HepG2 (cell line): ENCODE data around the gene DAZL. TPM values are rescaled to one million over a fixed set of nuclear protein-coding genes. Genes with fewer than 3 reads are reported as not detected.

Experiments used
- ATAC-seq: fragments of 200-7000 bp; cut with Tn5 transposase; 3 replicates; pipeline ENCODE4 v1.9.1; 2020; ENCODE audit warnings: mild to moderate bottlenecking, moderate library complexity
- BruUV-seq: library from RNA; stranded (reverse); fragments of 400-500 nt; replicated peaks from 2 replicates; lab custom pipeline; 2021; lab: Mats Ljungman, UMichigan
- CTCF ChIA-PET: fragments of 300-600 bp; formaldehyde crosslinking; extraction: SDS; loops from one replicate; lab custom pipeline; 2021; ENCODE audit warnings: low total read pairs, inconsistent platforms, low intra/inter-chr PET ratio; lab: Yijun Ruan, JAX
- POLR2A ChIA-PET: fragments of 350-600 bp; sonication (Branson Sonifier 250); formaldehyde crosslinking; loops from one replicate; lab custom pipeline; 2020; ENCODE audit warnings: antibody characterized with exemption, inconsistent platforms; lab: Yijun Ruan, JAX
- DNase-seq: peaks from one replicate; pipeline ENCODE4 v3.0.0-alpha.2; 2015; ENCODE audit warnings: low spot score
- FAIRE-seq: peaks from 3 replicates; lab custom pipeline; 2011; peaks lifted over from hg19 to GRCh38; lab: Jason Lieb, UNC
- H2AFZ ChIP-seq: one replicate; pipeline ENCODE4 v1.6.1; 2011; ENCODE audit warnings: low read length, inconsistent platforms
- H3K27ac ChIP-seq: fragments of 300-600 bp; 3 replicates; pipeline ENCODE4 v1.8.0; 2011; ENCODE audit warnings: mixed run types, mild to moderate bottlenecking, mixed read lengths, low read length, inconsistent platforms; ENCODE audit not compliant: insufficient read depth; ENCODE audit errors: extremely low read length
- H3K27me3 ChIP-seq, 2 experiments: fragments of 200-600 bp in 1 of 2; 2 replicates in 1 of 2; 3 replicates in 1 of 2; pipeline versions ENCODE4 v1.6.0 to v1.8.0; 2011; ENCODE audit warnings: low read length in 2 of 2, mild to moderate bottlenecking in 2 of 2, moderate library complexity in 2 of 2, inconsistent platforms in 1 of 2; ENCODE audit not compliant: insufficient read depth in 2 of 2, control insufficient read depth in 1 of 2
- H3K36me3 ChIP-seq, 2 experiments: fragments of 200-600 bp in 1 of 2; replicated peaks in 1 of 2; 2 replicates in 1 of 2; 3 replicates in 1 of 2; pipeline versions ENCODE4 v1.5.1 to v1.8.0; 2011; ENCODE audit warnings: low read length in 2 of 2, inconsistent platforms in 1 of 2; ENCODE audit not compliant: insufficient read depth in 2 of 2, control insufficient read depth in 1 of 2
- H3K4me1 ChIP-seq: 2 replicates; pipeline ENCODE4 v1.5.1; 2012; ENCODE audit warnings: low read length, inconsistent platforms; ENCODE audit not compliant: insufficient read depth
- H3K4me2 ChIP-seq: 2 replicates; pipeline ENCODE4 v1.6.0; 2011; ENCODE audit warnings: low read depth, low read length, inconsistent platforms
- H3K4me3 ChIP-seq, 3 experiments: fragments of 200-600 bp in 1 of 3; sonication (generic), shearing (Covaris generic) in 1 of 3; replicated peaks in 1 of 3; 2 replicates each; pipeline ENCODE4 v1.5.1; 2011 to 2016; ENCODE audit warnings: low read length in 3 of 3, inconsistent platforms in 2 of 3, low read depth in 2 of 3, mild to moderate bottlenecking in 2 of 3, control low read depth in 1 of 3, mixed read lengths in 1 of 3; ENCODE audit not compliant: insufficient read depth in 1 of 3
- H3K79me2 ChIP-seq: one replicate; pipeline ENCODE4 v1.6.1; 2011; ENCODE audit warnings: low read length, inconsistent platforms; ENCODE audit not compliant: insufficient read depth
- H3K9ac ChIP-seq: 2 replicates; pipeline ENCODE4 v1.6.0; 2011; ENCODE audit warnings: mild to moderate bottlenecking, low read depth, low read length, inconsistent platforms; ENCODE audit not compliant: insufficient read depth
- H3K9me3 ChIP-seq: 2 replicates; pipeline ENCODE4 v1.5.1; 2012; ENCODE audit warnings: mild to moderate bottlenecking, low read length
- H4K20me1 ChIP-seq: 2 replicates; pipeline ENCODE4 v1.6.0; 2011; ENCODE audit warnings: inconsistent platforms, mild to moderate bottlenecking, low read length, moderate library complexity; ENCODE audit not compliant: insufficient read depth
- CHD4 ChIP-seq: fragments of 200-600 bp; sonication (generic); IDR thresholded peaks from 2 replicates; pipeline ENCODE4 v1.7.0; 2017; ENCODE audit warnings: mild to moderate bottlenecking, low read length, borderline replicate concordance
- HHEX ChIP-seq: IDR thresholded peaks from 2 replicates; pipeline ENCODE4 v1.6.1; 2016; ENCODE audit warnings: control low read depth
- KDM5B ChIP-seq: sonication (generic); formaldehyde crosslinking; IDR thresholded peaks from 2 replicates; pipeline ENCODE4 v1.4.0; 2020; ENCODE audit warnings: missing genetic modification reagents, mild to moderate bottlenecking, borderline replicate concordance
- KLF16 ChIP-seq, 2 experiments: sonication (generic) in 1 of 2; formaldehyde crosslinking in 1 of 2; IDR thresholded peaks; 2 replicates each; pipeline versions ENCODE4 v1.6.1 to v1.8.0; 2016 to 2023; ENCODE audit warnings: missing genetic modification reagents in 2 of 2, missing compliant biosample characterization in 1 of 2
- LCORL ChIP-seq, 2 experiments: fragments of 450-650 bp in 1 of 2; sonication (generic) in 1 of 2; formaldehyde crosslinking in 1 of 2; IDR thresholded peaks; 2 replicates each; pipeline versions ENCODE4 v1.5.0 to v1.6.1; 2017 to 2020; ENCODE audit warnings: antibody characterized with exemption in 1 of 2, missing genetic modification reagents in 1 of 2
- MAX ChIP-seq: IDR thresholded peaks from 2 replicates; pipeline ENCODE4 v1.6.1; 2012; ENCODE audit warnings: inconsistent platforms
- MLXIP ChIP-seq: sonication (generic); formaldehyde crosslinking; IDR thresholded peaks from 2 replicates; pipeline ENCODE4 v1.9.0; 2021; ENCODE audit warnings: missing genetic modification reagents, borderline replicate concordance
- MXI1 ChIP-seq: IDR thresholded peaks from 3 replicates; pipeline ENCODE4 v1.6.1; 2012; ENCODE audit warnings: low read depth, low read length, inconsistent platforms, borderline replicate concordance
- NFIC ChIP-seq: IDR thresholded peaks from 2 replicates; pipeline ENCODE4 v1.6.1; 2012; ENCODE audit warnings: mild to moderate bottlenecking, low read length, inconsistent platforms
- PHF20 ChIP-seq: sonication (generic); formaldehyde crosslinking; IDR thresholded peaks from 2 replicates; pipeline ENCODE4 v1.5.0; 2020; ENCODE audit warnings: mild to moderate bottlenecking, missing genetic modification reagents
- PRDM10 ChIP-seq: sonication (generic); formaldehyde crosslinking; IDR thresholded peaks from 2 replicates; pipeline ENCODE4 v1.4.0; 2020; ENCODE audit warnings: low read depth, missing genetic modification reagents
- RAD51 ChIP-seq: fragments of 450-650 bp; IDR thresholded peaks from 2 replicates; pipeline ENCODE4 v1.6.1; 2016; ENCODE audit warnings: borderline replicate concordance
- RBM22 ChIP-seq: fragments of 200-400 bp; formaldehyde crosslinking; optimal IDR thresholded peaks from 2 replicates; pipeline ENCODE3; 2017; ENCODE audit warnings: mild to moderate bottlenecking, low read length, moderate library complexity
- ZBTB4 ChIP-seq: sonication (generic); formaldehyde crosslinking; IDR thresholded peaks from 2 replicates; pipeline ENCODE4 v1.4.0; 2020; ENCODE audit warnings: missing genetic modification reagents, mild to moderate bottlenecking, borderline replicate concordance
- ZEB1 ChIP-seq: IDR thresholded peaks from 2 replicates; pipeline ENCODE4 v1.6.1; 2012; ENCODE audit warnings: mild to moderate bottlenecking, low read depth, inconsistent platforms; ENCODE audit not compliant: insufficient replicate concordance
- ZNF24 ChIP-seq: fragments of 450-650 bp; IDR thresholded peaks from 2 replicates; pipeline ENCODE4 v1.6.1; 2017; ENCODE audit warnings: antibody characterized with exemption, mild to moderate bottlenecking
- WGBS: methylation state at CpG from one replicate; pipeline ENCODE4 v1.1.6; 2017; ENCODE audit warnings: low lambda C conversion rate; 5-methylcytosine and 5-hydroxymethylcytosine counted together
- in situ Hi-C: cut with HindIII; loops from 2 replicates; pipeline ENCODE4 v1.10.0; 2017; ENCODE audit warnings: low pct_unique_long_range_greater_than_20kb; ENCODE audit not compliant: extremely low pct_ligation_motif_present
- intact Hi-C: fragments of 100-400 bp; cut with micrococcal nuclease; formaldehyde crosslinking; loops from one replicate; pipeline ENCODE4 v1.10.0; 2022; ENCODE audit not compliant: unreplicated experiment
- polyA plus RNA-seq, 8 experiments: library from polyadenylated mRNA; depleted of rRNA in 3 of 8; stranded (reverse) in 7 of 8; unstranded in 1 of 8; fragments of >200 nt; fragmentation: Illumina TruSeq in 4 of 8; extraction: Trizol in 4 of 8; gene quantifications; 2 replicates each; pipeline versions ENCODE4 v1.2.1 to v1.2.3, GENCODE V29; 2011 to 2016; ENCODE audit warnings: low read depth in 4 of 8, missing spikeins in 1 of 8, mixed read lengths in 1 of 8; ENCODE audit not compliant: insufficient read depth in 1 of 8
- total RNA-seq, 5 experiments: library from RNA; depleted of rRNA; stranded (reverse); fragments of >200 nt; fragmentation: Illumina TruSeq; extraction: Trizol; gene quantifications; 2 replicates each; pipeline ENCODE4 v1.2.3, GENCODE V29; 2016; ENCODE audit warnings: low read depth in 1 of 5

Gene DAZL
- total and polyA plus RNA-seq, 2 of the 13 experiments (the other 11 are each of a cell fraction or from before 2014, with no cell fraction given) = not detected

- Histone ChIP-seq H3K4me1 (no peaks in the 10 kb centered on the region), H3K27me3 (peaks cover 0 to 3% of the 10 kb centered on the region in 2 experiments; a peak in 1 of 5 replicates), H3K36me3 (no peaks in the 10 kb centered on the region), H4K20me1 (no peaks in the 10 kb centered on the region), H3K4me2 (no peak overlapping the region), H3K27ac (no peak overlapping the region), H3K9ac (no peak overlapping the region), H3K9me3 (no peaks in the 10 kb centered on the region), H3K79me2 (no peaks in the 10 kb centered on the region), H2AFZ (no peak overlapping the region), H3K4me3 (no peak overlapping the region)
- CTCF ChIA-PET = no interaction called here
- 21% methylated on average over 5 of the region's 5 CpGs for WGBS
- intact Hi-C loops = no loop called here
- no peak for ATAC-seq
- no peak for FAIRE-seq
- DNase-seq = no peak
- in situ Hi-C loops = loop anchor here (25.0 kb wide), 1 partner anchor 1254 kb away; no protein-coding TSS in a partner anchor
- POLR2A ChIA-PET = no interaction called here
- no TSS peak for BruUV-seq
- TF ChIP-seq NFIC (no peak), MXI1 (no peak), ZBTB4 (CRISPR knock-in tag) (no peak), HHEX (no peak), KLF16 (CRISPR knock-in tag; IDR thresholded peaks at IDR 0.05) (no peak), KDM5B (no peak), RAD51 (no peak), MLXIP (CRISPR knock-in tag) (no peak), PRDM10 (CRISPR knock-in tag) (no peak), PHF20 (no peak), CHD4 (no peak), ZEB1 (no peak), LCORL (IDR thresholded peaks at IDR 0.05) (no peak), LCORL (CRISPR knock-in tag; IDR thresholded peaks at IDR 0.05) (no peak), ZNF24 (no peak), MAX (no peak), RBM22 (no peak)
Measured at GRCh38 chr3:16583551-16583950, 21.7 kb downstream of the DAZL start.
